HG03159 (cell line): Measurements from ENCODE around the gene ANAPC15.
"Not testable (repeated sequence)": the region's sequence is repeated elsewhere in the genome, so short reads cannot be mapped to it uniquely, and the experiment has no call there.

Experiments used
- ATAC-seq: cut with Tn5 transposase; IDR thresholded peaks from one replicate; pipeline ENCODE4 v1.9.1; 2021; ENCODE audit warnings: mild to moderate bottlenecking, moderate library complexity; ENCODE audit not compliant: unreplicated experiment

Gene ANAPC15

DNA sequence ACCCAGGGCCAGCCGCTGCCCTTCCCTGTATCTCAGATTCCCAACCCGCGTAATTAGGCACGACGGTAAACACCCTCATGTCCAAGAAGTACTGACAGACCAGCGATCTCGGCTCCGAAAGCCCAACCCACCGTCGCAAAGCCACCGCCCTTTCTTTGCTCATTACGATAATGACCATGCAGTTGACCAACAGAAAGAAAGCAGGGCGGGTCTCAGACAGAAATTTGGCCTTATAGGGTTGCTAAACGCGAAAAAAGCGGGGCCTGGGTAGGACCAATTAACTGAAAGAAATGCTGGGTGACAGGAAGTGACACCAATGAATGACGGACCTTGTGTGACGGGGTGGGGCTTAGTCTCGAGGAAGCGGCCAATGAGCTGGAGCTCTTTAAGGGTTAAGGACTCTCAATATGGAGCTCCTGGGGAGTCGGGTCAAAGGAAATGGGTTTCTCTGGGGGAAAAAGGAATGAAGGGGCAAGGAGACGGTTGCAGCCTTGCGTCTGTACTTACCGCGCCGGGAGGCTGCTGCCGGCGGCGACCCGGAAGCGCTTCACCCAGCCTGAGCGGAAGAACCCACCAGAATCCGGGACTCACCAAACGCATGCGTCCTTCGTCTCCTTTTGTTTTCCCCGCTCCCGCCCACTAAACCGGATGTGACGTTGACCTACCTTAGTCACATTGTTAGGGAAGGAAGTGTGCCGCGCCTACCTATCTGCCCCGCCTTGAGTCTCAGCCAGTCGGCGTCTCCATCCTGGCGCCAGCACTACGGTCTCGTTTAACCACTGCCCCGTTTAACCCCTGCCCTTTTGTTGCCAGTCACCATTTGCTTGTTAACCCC is at the start of gene ANAPC15:
Gene ANAPC15 (minus strand): TSS at position 553 of the 835 bp plus-strand sequence. CDS start 1,419 bp downstream, outside the sequence.
- ATAC-seq: peak; percentile 88

- no peak for ATAC-seq
Observed at GRCh38 chr11:72160319-72160718, 47.8 kb upstream of the ANAPC15 start.

DNA sequence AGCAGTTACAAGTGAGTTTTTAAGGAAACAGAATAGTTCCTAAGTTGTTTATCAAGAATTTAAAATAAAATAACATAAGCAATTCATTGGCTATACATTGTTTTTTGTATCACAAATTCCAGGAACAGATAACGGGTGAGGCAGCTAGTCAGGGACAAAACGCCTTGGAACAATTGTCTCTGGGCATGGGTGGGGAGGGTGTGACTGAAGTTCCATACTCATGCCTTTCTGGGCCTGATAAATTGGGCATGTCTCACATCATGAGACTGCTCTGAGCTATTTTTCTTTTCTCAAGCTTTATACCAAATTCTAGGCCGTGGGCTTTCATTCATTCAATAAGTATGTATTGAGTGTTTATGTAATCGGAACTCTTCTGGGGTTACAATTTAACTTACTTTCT is 44.6 kb upstream of the ANAPC15 start:
- ATAC-seq: no peak

GRCh38 chr11:72155751-72156150 is 43.3 kb upstream of the ANAPC15 start:
- ATAC-seq: no peak

DNA sequence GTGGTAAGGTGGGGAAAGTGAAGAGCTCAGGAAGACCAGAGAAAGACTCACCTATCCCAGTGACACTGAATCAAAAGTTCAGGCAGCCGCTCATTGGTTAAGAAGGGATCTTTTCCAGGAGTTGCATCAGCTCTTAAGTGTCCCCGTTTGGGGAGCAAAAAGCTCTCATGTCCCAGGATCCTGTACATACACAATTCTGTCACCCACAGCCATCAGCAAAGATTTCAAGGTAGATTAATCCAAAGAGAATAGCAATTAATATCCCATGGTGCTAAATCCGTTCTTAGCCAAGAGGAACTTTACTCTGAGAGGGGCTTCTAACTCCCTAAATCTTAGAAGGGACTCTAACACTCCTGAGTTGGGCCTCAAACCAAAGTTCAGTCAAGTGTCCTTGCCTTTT is 42.3 kb upstream of the ANAPC15 start:
- ATAC-seq: no peak

DNA sequence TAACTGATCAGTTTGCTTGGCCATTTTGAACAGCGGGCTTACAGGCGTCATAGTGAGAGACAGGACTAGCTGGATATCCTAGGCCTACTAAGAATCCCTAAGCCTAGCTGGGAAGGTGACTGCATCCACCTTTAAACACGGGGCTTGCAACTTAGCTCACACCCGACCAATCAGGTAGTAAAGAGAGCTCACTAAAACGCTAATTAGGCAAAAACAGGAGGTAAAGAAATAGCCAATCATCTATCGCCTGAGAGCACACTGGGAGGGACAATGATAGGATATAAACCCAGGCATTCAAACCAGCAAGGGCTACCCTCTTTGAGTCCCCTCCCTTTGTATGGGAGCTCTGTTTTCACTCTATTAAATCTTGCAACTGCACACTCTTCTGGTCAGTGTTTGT is 41.4 kb upstream of the ANAPC15 start:
- ATAC-seq: not testable (repeated sequence)

GRCh38 chr11:72150882-72151281 is 38.4 kb upstream of the ANAPC15 start:
- no peak for ATAC-seq

GRCh38 chr11:72146625-72147024 is 34.1 kb upstream of the ANAPC15 start:
- no peak for ATAC-seq

- ATAC-seq: no peak
Observed at GRCh38 chr11:72144807-72145565, 32.5 kb upstream of the ANAPC15 start.

GRCh38 chr11:72142543-72142942 is 30.0 kb upstream of the ANAPC15 start:
- ATAC-seq: not testable (repeated sequence)

- ATAC-seq: not testable (repeated sequence)
Observed at GRCh38 chr11:72142086-72142485, 29.6 kb upstream of the ANAPC15 start.

- ATAC-seq: no peak
Observed at GRCh38 chr11:72141066-72141465, 28.6 kb upstream of the ANAPC15 start.

GRCh38 chr11:72140661-72141060 is 28.2 kb upstream of the ANAPC15 start:
- no peak for ATAC-seq

DNA sequence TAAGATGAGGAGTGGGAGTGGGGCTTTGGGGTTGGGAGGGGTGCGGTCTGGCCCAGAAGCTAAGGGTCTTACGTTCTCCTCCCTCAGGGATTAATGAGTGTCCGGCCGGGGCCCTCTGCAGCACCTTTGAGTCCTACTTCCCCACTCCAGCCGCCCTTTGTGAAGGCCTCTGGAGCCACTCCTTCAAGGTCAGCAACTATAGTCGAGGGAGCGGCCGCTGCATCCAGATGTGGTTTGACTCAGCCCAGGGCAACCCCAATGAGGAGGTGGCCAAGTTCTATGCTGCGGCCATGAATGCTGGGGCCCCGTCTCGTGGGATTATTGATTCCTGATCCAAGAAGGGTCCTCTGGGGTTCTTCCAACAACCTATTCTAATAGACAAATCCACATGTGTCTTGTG is 27.0 kb upstream of the ANAPC15 start:
- no peak for ATAC-seq

GRCh38 chr11:72138821-72139390 is 26.4 kb upstream of the ANAPC15 start:
- no peak for ATAC-seq

DNA sequence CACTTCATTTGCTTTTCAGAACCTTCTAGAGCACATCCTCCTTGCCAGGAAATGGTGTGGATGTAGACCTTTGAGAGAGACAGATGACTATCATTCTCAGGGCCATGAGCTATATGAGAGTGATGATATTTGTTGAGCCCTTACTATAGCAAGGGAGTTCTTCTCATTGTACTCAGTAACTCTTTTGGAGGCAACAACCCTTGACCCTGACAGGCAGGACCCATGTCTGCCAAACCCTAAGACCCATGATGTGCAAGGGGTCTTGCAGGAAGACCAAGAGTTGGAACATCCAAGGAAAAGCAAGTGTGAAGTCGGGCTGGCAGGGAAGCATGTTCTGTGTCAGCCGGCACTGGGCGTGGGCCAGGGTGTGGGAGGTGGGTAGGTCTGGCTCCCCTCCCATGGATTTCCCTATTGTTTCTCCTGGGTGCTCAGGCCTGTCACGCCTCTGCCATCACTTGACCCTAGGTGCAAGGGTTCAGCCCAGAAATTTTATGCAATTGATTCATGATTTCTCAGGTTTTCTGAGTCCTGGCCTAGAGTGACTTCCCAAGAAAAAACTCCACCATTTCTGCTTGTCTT is 24.3 kb upstream of the ANAPC15 start:
- no peak for ATAC-seq

- no peak for ATAC-seq
Observed at GRCh38 chr11:72135891-72136683, 23.6 kb upstream of the ANAPC15 start.

GRCh38 chr11:72135473-72135872 is 23.0 kb upstream of the ANAPC15 start, which contains the start of gene FOLR3:
Gene FOLR3 (plus strand): TSS chr11:72135725. CDS start chr11:72135953, 228 bp downstream.
- not testable (repeated sequence) for ATAC-seq

DNA sequence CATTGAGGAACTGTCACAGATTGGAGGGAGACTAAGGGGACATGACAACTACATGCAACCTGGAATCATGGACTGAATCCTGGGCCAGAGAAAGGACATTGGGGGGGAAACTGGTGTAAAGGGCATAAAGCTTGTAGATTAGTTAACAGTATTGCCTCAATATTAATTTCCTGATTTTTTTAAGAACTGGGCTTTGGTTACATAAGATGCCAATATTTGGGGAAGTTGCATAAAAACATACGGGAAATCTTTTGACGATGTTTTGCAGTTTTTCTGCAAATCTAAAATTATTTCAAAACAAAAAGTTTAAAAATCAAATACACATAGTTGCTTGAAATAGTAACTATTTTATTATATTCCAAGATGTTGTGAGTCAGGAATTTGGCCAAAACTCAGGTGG is 20.2 kb upstream of the ANAPC15 start:
- ATAC-seq: no peak

DNA sequence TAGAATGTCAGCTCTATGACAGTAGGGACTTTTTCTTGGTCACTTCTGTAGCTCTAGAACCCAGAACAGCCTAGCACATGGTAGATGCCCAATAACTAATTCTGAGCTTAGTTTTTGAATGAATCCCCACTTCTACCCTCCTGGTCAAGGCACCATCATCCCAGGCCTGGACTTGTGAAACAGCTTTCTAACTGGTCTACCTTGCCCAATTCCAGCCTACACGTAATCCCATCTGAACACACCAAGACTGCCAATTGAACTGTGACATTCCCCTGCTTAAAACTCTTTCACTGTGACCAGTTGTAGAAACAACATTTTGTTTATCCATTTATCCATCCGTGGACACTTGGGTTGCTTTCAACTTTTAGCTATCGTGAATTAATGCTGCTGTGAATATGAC is 16.9 kb upstream of the ANAPC15 start:
- no peak for ATAC-seq
